Adrenal gland (tissue), 5 donors: ENCODE measurements around the gene OR4D5.

Source experiments
- CTCF ChIP-seq, 6 experiments: fragments of 450-650 bp in 4 of 6; fragments of 200-600 bp in 2 of 6; sonication (generic) in 1 of 6; IDR thresholded peaks; 1 replicate in 5 of 6; 2 replicates in 1 of 6; pipeline versions ENCODE4 v1.5.1 to v1.8.0; 2016 to 2021; ENCODE audit warnings: antibody characterized with exemption in 6 of 6, mild to moderate bottlenecking in 2 of 6, moderate library complexity in 1 of 6
- POLR2A ChIP-seq, 2 donors: fragments of 450-650 bp; IDR thresholded peaks; one replicate each; pipeline ENCODE4 v1.6.1; 2017; ENCODE audit warnings: antibody characterized with exemption in 2 of 2, mild to moderate bottlenecking in 2 of 2, moderate library complexity in 1 of 2
- donor health status: DM: no; HTN: no; CAD: no.

GRCh38 chr11:123977731-123978347 is 38.4 kb downstream of the OR4D5 start, which contains the start of gene OR10S1:
- TF ChIP-seq CTCF (IDR thresholded peaks at IDR 0.05) (no peak), POLR2A (IDR thresholded peaks at IDR 0.05) (no peak)
